Neural progenitor cell (in vitro differentiated cells): Measurements from ENCODE around the gene MACROD2.

ENCODE experiments used
- EZH2 ChIP-seq: fragments of 200-600 bp; sonication (generic); IDR thresholded peaks from 2 replicates; pipeline ENCODE4 v1.6.1; 2017; ENCODE audit warnings: antibody characterized with exemption, mild to moderate bottlenecking, moderate library complexity
- EZH2phosphoT487 ChIP-seq: fragments of 200-600 bp; sonication (generic); IDR thresholded peaks from 2 replicates; pipeline ENCODE4 v1.6.1; 2017; ENCODE audit warnings: antibody characterized with exemption
- TF ChIP-seq, protein P1 (sequence below): fragments of 200-600 bp; sonication (generic); IDR thresholded peaks from 2 replicates; pipeline ENCODE4 v1.5.1; 2017; ENCODE audit warnings: antibody characterized with exemption, mild to moderate bottlenecking

DNA sequence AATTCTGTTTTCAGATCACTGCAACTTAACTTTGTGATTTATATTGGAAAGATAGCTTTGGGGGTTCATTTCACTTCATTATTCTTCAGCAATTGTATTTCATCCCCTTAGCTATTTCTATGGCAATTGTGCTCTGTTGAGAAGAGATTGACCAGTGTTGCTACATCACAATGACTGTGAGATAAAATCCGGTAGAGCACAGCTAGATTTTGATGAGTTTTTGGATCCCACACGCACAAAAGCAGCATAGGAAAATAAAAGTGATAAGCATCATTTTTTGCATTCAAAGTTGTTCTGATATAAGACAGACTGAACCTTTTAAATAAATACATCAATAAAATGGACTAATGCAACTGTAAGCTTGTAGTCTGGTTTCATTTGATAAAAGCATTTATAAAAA lies 1843.2 kb downstream of the MACROD2 start:
- TF ChIP-seq EZH2 (no peak), EZH2phosphoT487 (no peak)
- TF ChIP-seq, protein P1, sequence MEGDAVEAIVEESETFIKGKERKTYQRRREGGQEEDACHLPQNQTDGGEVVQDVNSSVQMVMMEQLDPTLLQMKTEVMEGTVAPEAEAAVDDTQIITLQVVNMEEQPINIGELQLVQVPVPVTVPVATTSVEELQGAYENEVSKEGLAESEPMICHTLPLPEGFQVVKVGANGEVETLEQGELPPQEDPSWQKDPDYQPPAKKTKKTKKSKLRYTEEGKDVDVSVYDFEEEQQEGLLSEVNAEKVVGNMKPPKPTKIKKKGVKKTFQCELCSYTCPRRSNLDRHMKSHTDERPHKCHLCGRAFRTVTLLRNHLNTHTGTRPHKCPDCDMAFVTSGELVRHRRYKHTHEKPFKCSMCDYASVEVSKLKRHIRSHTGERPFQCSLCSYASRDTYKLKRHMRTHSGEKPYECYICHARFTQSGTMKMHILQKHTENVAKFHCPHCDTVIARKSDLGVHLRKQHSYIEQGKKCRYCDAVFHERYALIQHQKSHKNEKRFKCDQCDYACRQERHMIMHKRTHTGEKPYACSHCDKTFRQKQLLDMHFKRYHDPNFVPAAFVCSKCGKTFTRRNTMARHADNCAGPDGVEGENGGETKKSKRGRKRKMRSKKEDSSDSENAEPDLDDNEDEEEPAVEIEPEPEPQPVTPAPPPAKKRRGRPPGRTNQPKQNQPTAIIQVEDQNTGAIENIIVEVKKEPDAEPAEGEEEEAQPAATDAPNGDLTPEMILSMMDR, result no peak
